Raji (cell line): ENCODE measurements around the gene SHISA6.

Source experiments
- POLR2A ChIP-seq: IDR thresholded peaks from 2 replicates; pipeline ENCODE4 v1.6.1; 2011; ENCODE audit warnings: low read depth, low read length, control low read depth; ENCODE audit not compliant: insufficient read depth

SHISA6 gene

DNA sequence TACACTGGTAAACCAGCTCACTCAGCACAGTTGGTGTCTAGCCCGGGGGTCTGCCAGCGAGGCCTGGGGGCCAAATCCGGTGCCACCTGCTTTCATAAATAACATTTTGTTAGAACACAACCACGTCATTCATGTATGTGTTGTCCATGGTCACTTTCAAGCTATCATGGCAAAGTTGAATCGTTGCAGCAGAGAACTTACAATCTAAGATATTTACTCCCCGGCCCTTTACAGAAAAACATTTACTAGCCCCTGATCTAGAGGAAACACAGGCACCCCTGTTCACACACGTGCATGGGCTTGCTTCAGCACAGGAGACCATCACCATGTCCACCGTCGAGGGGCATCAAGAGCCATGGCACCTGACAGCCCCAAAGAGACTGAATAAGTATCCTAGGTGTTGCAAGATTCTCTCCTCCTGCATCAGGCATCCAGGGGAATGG is 245.9 kb downstream of the SHISA6 start:
- TF ChIP-seq POLR2A = no peak

- TF ChIP-seq POLR2A = no peak
Observed at GRCh38 chr17:11487469-11487868, 246.5 kb downstream of the SHISA6 start.

DNA sequence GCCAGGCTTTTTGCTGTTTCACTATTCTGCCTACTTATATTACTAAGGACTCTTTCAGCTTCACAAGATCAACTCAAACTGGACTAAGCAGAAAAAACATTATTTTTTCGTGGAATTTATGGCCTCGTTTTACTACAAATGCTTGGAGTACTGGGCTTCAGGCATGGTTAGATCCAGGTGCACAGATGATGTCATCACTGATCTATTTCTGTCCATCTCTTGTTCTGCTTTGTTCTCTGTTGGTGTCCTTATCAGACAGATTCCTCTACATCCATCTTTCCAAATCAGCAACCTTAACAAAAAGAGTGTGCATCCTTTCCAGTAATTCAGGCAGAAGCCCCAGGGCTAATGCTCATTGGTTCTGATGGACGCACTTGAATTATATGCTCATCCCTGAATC is 247.4 kb downstream of the SHISA6 start:
- TF ChIP-seq POLR2A = no peak

DNA sequence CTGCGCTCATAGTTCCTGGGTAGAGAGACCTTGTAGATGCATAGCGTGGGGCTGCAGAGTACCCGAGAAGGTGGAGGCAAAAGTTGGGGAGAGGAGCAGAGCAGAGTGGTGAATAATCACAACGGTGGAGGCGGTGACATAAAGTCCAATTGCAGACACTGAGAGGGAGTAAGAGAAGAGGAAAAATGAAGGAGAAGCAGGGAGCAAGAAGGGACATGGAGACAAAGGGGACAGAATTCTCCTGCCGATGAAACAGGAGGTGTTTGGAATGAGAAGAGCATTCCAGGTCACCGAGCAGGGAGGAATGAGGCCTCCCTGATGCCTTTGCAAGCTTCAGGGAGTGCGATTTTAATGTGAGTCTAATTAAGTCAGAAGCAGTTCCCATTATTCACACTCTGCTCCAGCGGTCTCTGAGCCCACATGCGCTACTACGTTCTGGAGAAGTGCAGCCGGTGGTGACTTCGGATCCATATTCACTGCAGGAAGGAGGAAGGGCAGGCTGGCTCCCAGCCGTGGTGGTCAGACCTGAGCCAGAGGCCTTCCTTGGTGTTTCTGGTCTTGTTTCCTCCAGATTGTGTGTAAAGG is 249.2 kb downstream of the SHISA6 start:
- TF ChIP-seq POLR2A = no peak

- no peak for TF ChIP-seq POLR2A
Observed at GRCh38 chr17:11492511-11492910, 251.5 kb downstream of the SHISA6 start.

DNA sequence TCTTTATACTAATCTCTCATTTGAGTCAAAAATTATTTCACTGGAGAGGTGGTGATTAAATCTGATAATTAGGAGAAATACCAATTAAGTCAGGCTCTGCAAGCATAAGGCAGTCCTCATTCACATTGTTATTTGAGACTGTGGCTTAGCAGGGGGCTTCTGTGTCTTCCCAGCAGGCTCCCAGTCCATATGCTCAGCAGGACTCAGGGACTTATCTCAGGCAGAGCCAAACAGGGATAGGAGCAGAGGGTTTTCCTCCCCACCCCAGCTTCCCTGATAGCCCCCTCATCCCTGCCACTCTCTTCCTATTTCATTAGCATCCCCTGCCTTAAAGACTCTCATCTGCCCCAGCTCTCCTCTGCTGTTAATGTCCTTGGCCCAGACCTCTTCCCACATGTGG is 252.9 kb downstream of the SHISA6 start:
- no peak for TF ChIP-seq POLR2A

- no peak for TF ChIP-seq POLR2A
Observed at GRCh38 chr17:11495613-11496012, 254.6 kb downstream of the SHISA6 start.

DNA sequence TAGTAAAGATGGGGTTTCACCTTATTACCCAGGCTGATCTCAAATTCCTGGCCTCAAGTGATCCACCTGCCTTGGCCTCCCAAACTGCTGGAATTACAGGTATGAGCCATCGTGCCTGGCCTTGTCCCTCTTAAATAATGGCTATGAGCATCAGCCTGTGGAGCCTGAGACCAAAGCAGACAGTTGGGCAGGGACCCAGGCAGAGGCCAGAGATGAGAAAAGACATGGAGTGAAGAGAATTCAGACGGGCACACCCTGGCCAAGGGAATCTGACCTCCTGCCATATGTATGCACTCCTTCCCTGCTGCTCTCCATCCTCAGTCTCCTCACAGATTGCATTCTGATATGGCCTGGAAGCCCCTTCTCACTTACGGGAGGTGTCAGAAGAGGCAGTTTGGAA is 258.9 kb downstream of the SHISA6 start:
- TF ChIP-seq POLR2A = no peak

GRCh38 chr17:11503308-11504035 is 262.5 kb downstream of the SHISA6 start:
- no peak for TF ChIP-seq POLR2A

DNA sequence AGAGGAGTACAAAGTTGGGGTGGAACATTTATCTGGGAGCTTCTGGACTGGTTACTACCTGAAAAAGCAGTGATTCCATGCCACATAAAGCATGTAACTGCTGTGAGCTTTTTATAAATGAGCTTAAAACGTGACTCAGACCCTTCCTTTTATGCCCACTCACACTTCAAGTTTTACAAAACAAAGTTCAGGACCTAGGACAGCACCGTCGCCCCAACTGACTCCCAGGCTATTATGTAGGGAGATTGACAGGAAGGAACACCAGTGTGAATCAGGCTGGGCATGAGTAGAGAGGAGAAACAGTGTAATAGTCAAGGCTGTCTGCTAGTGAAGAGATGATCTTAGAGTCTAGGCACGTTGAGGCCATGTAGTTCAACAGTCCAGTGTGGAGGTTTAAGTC is 265.6 kb downstream of the SHISA6 start:
- no peak for TF ChIP-seq POLR2A

- no peak for TF ChIP-seq POLR2A
Observed at GRCh38 chr17:11511696-11512095, 270.7 kb downstream of the SHISA6 start.

- no peak for TF ChIP-seq POLR2A
Observed at GRCh38 chr17:11514565-11514964, 273.6 kb downstream of the SHISA6 start.

GRCh38 chr17:11514981-11515680 is 274.1 kb downstream of the SHISA6 start:
- no peak for TF ChIP-seq POLR2A

GRCh38 chr17:11515901-11516300 is 274.9 kb downstream of the SHISA6 start:
- no peak for TF ChIP-seq POLR2A

DNA sequence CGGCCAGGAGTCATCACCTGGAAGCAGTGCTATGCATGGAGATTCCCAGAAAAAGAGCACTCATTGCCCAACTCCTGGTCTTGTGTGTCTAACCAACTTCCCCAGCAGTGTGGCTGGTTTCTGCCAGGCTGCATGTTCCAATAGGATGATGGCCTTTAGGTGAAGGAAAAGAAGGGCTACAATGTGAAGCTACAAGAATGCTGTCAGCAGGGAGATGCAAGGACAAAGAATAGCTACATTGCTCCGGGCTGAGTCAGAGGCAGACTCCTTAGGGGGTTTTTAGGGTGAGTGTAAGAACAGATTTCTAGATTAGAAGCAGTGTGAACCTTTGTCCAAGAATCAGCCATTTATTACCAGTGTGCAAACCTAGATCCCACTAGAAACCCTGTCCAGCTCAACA is 294.2 kb downstream of the SHISA6 start:
- no peak for TF ChIP-seq POLR2A

GRCh38 chr17:11538366-11538765 is 297.4 kb downstream of the SHISA6 start:
- no peak for TF ChIP-seq POLR2A
